ENCODE results near the gene PHACTR3. TPM values are rescaled to one million over a fixed set of nuclear protein-coding genes. Genes with fewer than 3 reads are reported as not detected.

PHACTR3 gene
- total RNA-seq, 1 experiment from 2014 or later, result 30.6 TPM

- H3K36me3 ChIP-seq (ENCODE audit: low read depth, low read length), result no peaks in the 10 kb centered on the region
- H3K9ac ChIP-seq (ENCODE audit: low read length), result no peak overlapping the region
- TF ChIP-seq EZH2phosphoT487 (IDR thresholded peaks at IDR 0.05; ENCODE audit: borderline replicate concordance, low read length) (no peak), EZH2 (IDR thresholded peaks at IDR 0.05; ENCODE audit: low read length, unreplicated experiment) (no peak), CTCF (conservative IDR thresholded peaks at IDR 0.05; ENCODE audit: low read depth, low read length) (no peak)
- no peak overlapping the region for H2AFZ ChIP-seq (ENCODE audit: low read length)
- no TSS peak for BruUV-seq (replicated peaks)
- ATAC-seq (no peak), DNase-seq (no peak)
- no peaks in the 10 kb centered on the region for H3K9me3 ChIP-seq (ENCODE audit: low read length)
- H3F3A ChIP-seq (ENCODE audit: low read length, unreplicated experiment), result no peaks in the 10 kb centered on the region
- no peaks in the 10 kb centered on the region for H4K20me1 ChIP-seq (ENCODE audit: low read length)
- CTCF ChIA-PET, result no interaction called here
- H3K4me3 ChIP-seq (ENCODE audit: low read length), result no peak overlapping the region
- no peaks in the 10 kb centered on the region for H3K9me2 ChIP-seq (replicated peaks; ENCODE audit: low read length)
- no peak overlapping the region for H3K27ac ChIP-seq (ENCODE audit: low read length)
- intact Hi-C loops (cut with micrococcal nuclease), result no loop called here
- POLR2A ChIA-PET (ENCODE audit: unreplicated experiment), result no interaction called here
- H3K4me2 ChIP-seq (ENCODE audit: low read length), result no peak overlapping the region
- H3K79me2 ChIP-seq (ENCODE audit: low read length), result no peaks in the 10 kb centered on the region
- H3K4me1 ChIP-seq (ENCODE audit: insufficient read depth, low read length), result no peaks in the 10 kb centered on the region
- H3K27me3 ChIP-seq (ENCODE audit: low read length), result peaks cover 93% of the 10 kb centered on the region
Observed at GRCh38 chr20:59664421-59664941, 60.1 kb downstream of the PHACTR3 start.

GRCh38 chr20:59665656-59666555 is 61.6 kb downstream of the PHACTR3 start:
- ATAC-seq, result no peak
- Histone ChIP-seq H4K20me1 (ENCODE audit: low read length) (no peaks in the 10 kb centered on the region), H3K27me3 (ENCODE audit: low read length) (peaks cover 95% of the 10 kb centered on the region), H3F3A (ENCODE audit: low read length, unreplicated experiment) (no peaks in the 10 kb centered on the region), H3K9me2 (replicated peaks; ENCODE audit: low read length) (no peaks in the 10 kb centered on the region), H3K9me3 (ENCODE audit: low read length) (no peaks in the 10 kb centered on the region), H3K79me2 (ENCODE audit: low read length) (no peaks in the 10 kb centered on the region), H3K4me2 (ENCODE audit: low read length) (no peak overlapping the region), H3K27ac (ENCODE audit: low read length) (no peak overlapping the region), H3K36me3 (ENCODE audit: low read depth, low read length) (no peaks in the 10 kb centered on the region), H3K9ac (ENCODE audit: low read length) (no peak overlapping the region), H2AFZ (ENCODE audit: low read length) (no peak overlapping the region), H3K4me1 (ENCODE audit: insufficient read depth, low read length) (no peaks in the 10 kb centered on the region), H3K4me3 (ENCODE audit: low read length) (no peak overlapping the region)
- TF ChIP-seq EZH2phosphoT487 (IDR thresholded peaks at IDR 0.05; ENCODE audit: borderline replicate concordance, low read length), result no peak
- intact Hi-C loops (cut with micrococcal nuclease), result no loop called here
- no peak for DNase-seq
- BruUV-seq (replicated peaks), result no TSS peak
- ChIA-PET POLR2A (ENCODE audit: unreplicated experiment) (no interaction called here), CTCF (no interaction called here)

GRCh38 chr20:59666586-59666985 is 62.2 kb downstream of the PHACTR3 start:
- Histone ChIP-seq H3F3A (ENCODE audit: low read length, unreplicated experiment) (no peaks in the 10 kb centered on the region), H3K4me1 (ENCODE audit: insufficient read depth, low read length) (no peaks in the 10 kb centered on the region), H3K9me3 (ENCODE audit: low read length) (no peaks in the 10 kb centered on the region), H3K27ac (ENCODE audit: low read length) (no peak overlapping the region), H3K9ac (ENCODE audit: low read length) (no peak overlapping the region), H2AFZ (ENCODE audit: low read length) (no peak overlapping the region), H3K36me3 (ENCODE audit: low read depth, low read length) (no peaks in the 10 kb centered on the region), H3K9me2 (replicated peaks; ENCODE audit: low read length) (no peaks in the 10 kb centered on the region), H3K27me3 (ENCODE audit: low read length) (peaks cover 95% of the 10 kb centered on the region), H3K4me3 (ENCODE audit: low read length) (no peak overlapping the region), H3K79me2 (ENCODE audit: low read length) (no peaks in the 10 kb centered on the region), H3K4me2 (ENCODE audit: low read length) (no peak overlapping the region), H4K20me1 (ENCODE audit: low read length) (no peaks in the 10 kb centered on the region)
- ATAC-seq (no peak), DNase-seq (no peak)
- BruUV-seq (replicated peaks), result no TSS peak
- TF ChIP-seq CTCF (conservative IDR thresholded peaks at IDR 0.05; ENCODE audit: low read depth, low read length) (no peak), EZH2phosphoT487 (IDR thresholded peaks at IDR 0.05; ENCODE audit: borderline replicate concordance, low read length) (no peak), EZH2 (IDR thresholded peaks at IDR 0.05; ENCODE audit: low read length, unreplicated experiment) (no peak)
- POLR2A ChIA-PET (ENCODE audit: unreplicated experiment), result no interaction called here
- CTCF ChIA-PET, result no interaction called here
- intact Hi-C loops (cut with micrococcal nuclease), result no loop called here
